Stimulated activated effector memory CD8-positive, alpha-beta T cell treated with anti-CD3 and anti-CD28 coated beads, Interleukin-12 subunit alpha, Interleukin-12 subunit beta, amount 100 ng/mL, for 72 hours (primary cell): ENCODE results near the gene PRDM16.

ENCODE experiments used
- ATAC-seq: fragments of 150-1000 bp; cut with Tn5 transposase; 2 replicates; pipeline ENCODE4 v1.10.0; 2021
- DNase-seq, 2 donors: peaks; one replicate each; pipeline ENCODE4 v3.0.0; 2021 to 2022; ENCODE audit warnings: low spot score in 2 of 2
- H3K27ac Mint-ChIP-seq: one replicate; pipeline ENCODE4 v1.8.0; 2022; ENCODE audit warnings: mild to moderate bottlenecking, mixed read lengths
- H3K36me3 Mint-ChIP-seq: one replicate; pipeline ENCODE4 v1.8.0; 2022; ENCODE audit warnings: mild to moderate bottlenecking, mixed read lengths
- H3K4me1 Mint-ChIP-seq: one replicate; pipeline ENCODE4 v1.8.0; 2022; ENCODE audit warnings: mixed read lengths
- H3K4me3 Mint-ChIP-seq: one replicate; pipeline ENCODE4 v1.8.0; 2022; ENCODE audit warnings: mild to moderate bottlenecking, mixed read lengths
- H3K9me3 Mint-ChIP-seq: one replicate; pipeline ENCODE4 v1.8.0; 2022; ENCODE audit warnings: mixed read lengths

Gene PRDM16

DNA sequence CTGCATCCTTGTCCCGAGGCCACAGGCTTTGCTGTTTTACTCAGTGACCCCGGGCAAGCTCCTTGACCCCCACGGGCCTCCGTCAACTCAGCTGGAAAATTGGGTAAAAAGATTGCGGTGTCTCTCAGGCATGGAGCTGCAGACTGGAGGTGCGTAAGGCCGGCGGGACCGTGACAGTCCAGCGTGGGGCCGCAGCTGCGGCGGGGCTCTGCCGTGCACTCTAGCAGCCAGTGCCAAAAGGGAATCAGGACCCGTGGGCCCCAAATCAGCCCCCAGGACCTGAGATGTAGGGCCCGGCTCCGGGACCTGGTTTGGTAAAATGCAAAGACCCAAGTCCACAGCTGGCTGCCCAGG, 158.3 kb downstream of the PRDM16 start:
- no peaks in the 10 kb centered on the region for H3K36me3 Mint-ChIP-seq
- no peak overlapping the region for H3K27ac Mint-ChIP-seq
- ATAC-seq (no peak), DNase-seq (no peak)
- no peaks in the 10 kb centered on the region for H3K9me3 Mint-ChIP-seq
- no peak overlapping the region for H3K4me3 Mint-ChIP-seq
- no peaks in the 10 kb centered on the region for H3K4me1 Mint-ChIP-seq

DNA sequence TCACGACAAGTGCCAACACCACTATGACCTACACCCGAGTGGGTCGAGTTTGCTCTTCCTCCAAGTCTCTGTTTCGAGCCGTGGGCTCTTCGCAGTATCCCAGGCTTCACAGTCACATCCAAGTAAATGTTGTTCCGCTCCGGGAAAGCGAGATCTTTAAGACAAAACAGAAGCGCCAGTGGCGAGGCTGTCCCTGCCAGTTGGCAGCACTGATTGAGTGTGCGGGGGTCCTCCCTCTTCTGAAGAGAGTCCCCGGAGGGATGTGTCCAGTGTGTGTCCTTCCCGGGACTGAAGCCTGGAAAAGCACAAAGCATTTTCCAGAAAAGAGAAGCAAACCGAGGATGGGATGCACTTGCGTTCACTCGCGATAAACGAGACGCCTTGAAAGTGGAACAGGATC, 158.9 kb downstream of the PRDM16 start:
- H3K27ac Mint-ChIP-seq: no peak overlapping the region
- no peaks in the 10 kb centered on the region for H3K36me3 Mint-ChIP-seq
- ATAC-seq: no peak

GRCh38 chr1:3229081-3229725, 160.2 kb downstream of the PRDM16 start:
- H3K36me3 Mint-ChIP-seq: no peaks in the 10 kb centered on the region
- no peak overlapping the region for H3K27ac Mint-ChIP-seq
- H3K4me1 Mint-ChIP-seq: no peaks in the 10 kb centered on the region
- no peak overlapping the region for H3K4me3 Mint-ChIP-seq
- ATAC-seq: no peak
- no peak for DNase-seq
- no peaks in the 10 kb centered on the region for H3K9me3 Mint-ChIP-seq

More for the DNA sequence above, 158.9 kb downstream of the PRDM16 start:
- Mint-ChIP-seq H3K4me3 (no peak overlapping the region), H3K4me1 (no peaks in the 10 kb centered on the region), H3K9me3 (no peaks in the 10 kb centered on the region)
- DNase-seq: no peak

DNA sequence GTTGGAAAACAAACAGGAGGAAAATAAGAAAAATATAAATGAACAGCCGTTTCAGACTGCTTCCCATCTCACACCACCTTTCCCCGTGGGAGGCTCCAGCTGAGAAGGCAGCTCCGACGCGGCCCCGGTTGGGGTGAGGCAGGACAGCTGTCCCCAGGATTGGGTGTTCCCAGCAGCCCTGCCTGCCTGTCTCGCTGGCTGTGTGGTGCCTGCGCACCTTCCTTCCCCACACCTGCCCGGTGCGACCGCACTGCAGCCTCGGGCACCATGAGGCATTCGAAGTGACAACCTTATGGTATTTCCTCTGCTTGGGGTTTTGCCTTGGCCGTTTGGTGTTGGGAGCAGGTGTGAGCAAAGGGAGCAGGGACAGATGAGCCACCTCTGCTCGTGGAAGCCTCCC, 161.6 kb downstream of the PRDM16 start:
- Mint-ChIP-seq H3K4me3 (no peak overlapping the region), H3K36me3 (no peaks in the 10 kb centered on the region), H3K4me1 (no peaks in the 10 kb centered on the region), H3K9me3 (no peaks in the 10 kb centered on the region), H3K27ac (no peak overlapping the region)
- no peak for DNase-seq
- no peak for ATAC-seq

- H3K4me1 Mint-ChIP-seq: no peaks in the 10 kb centered on the region
- H3K36me3 Mint-ChIP-seq: no peaks in the 10 kb centered on the region
- H3K4me3 Mint-ChIP-seq: no peak overlapping the region
- no peak for DNase-seq
- H3K27ac Mint-ChIP-seq: no peak overlapping the region
- H3K9me3 Mint-ChIP-seq: no peaks in the 10 kb centered on the region
- ATAC-seq: no peak
These were observed 162.2 kb downstream of the PRDM16 start for GRCh38 chr1:3231245-3231644.

DNA sequence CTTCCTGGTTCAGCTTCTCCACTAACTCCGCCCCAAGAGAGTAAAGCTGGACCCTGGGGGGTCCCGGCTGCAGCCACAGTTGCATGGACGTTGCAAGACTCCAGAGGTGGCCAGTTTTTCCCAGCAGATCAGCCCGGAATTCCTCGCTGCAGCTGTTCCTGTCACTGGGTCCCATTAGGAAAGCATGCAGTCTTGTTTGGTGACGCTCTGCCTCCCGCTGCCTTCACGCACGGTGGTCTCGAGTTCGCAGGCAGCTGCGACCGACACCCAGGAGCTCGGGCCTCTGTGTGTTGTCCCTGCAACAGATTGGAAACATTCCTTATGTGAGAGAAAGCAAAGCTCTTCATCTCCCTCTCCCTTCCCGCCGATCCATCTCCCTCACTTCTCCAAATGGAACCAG, 162.8 kb downstream of the PRDM16 start:
- DNase-seq: no peak
- H3K36me3 Mint-ChIP-seq: no peaks in the 10 kb centered on the region
- H3K27ac Mint-ChIP-seq: no peak overlapping the region
- H3K4me1 Mint-ChIP-seq: no peaks in the 10 kb centered on the region
- ATAC-seq: no peak
- H3K4me3 Mint-ChIP-seq: no peak overlapping the region
- H3K9me3 Mint-ChIP-seq: no peaks in the 10 kb centered on the region

- H3K9me3 Mint-ChIP-seq: no peaks in the 10 kb centered on the region
- no peaks in the 10 kb centered on the region for H3K36me3 Mint-ChIP-seq
- no peak for DNase-seq
- no peaks in the 10 kb centered on the region for H3K4me1 Mint-ChIP-seq
- no peak overlapping the region for H3K27ac Mint-ChIP-seq
- no peak overlapping the region for H3K4me3 Mint-ChIP-seq
- no peak for ATAC-seq
These were observed 164.0 kb downstream of the PRDM16 start for GRCh38 chr1:3233031-3233430.

- DNase-seq (no peak), ATAC-seq (no peak)
- Mint-ChIP-seq H3K36me3 (no peaks in the 10 kb centered on the region), H3K27ac (no peak overlapping the region), H3K4me3 (no peak overlapping the region), H3K4me1 (no peaks in the 10 kb centered on the region), H3K9me3 (no peaks in the 10 kb centered on the region)
These were observed 164.5 kb downstream of the PRDM16 start for GRCh38 chr1:3233551-3233950.

DNA sequence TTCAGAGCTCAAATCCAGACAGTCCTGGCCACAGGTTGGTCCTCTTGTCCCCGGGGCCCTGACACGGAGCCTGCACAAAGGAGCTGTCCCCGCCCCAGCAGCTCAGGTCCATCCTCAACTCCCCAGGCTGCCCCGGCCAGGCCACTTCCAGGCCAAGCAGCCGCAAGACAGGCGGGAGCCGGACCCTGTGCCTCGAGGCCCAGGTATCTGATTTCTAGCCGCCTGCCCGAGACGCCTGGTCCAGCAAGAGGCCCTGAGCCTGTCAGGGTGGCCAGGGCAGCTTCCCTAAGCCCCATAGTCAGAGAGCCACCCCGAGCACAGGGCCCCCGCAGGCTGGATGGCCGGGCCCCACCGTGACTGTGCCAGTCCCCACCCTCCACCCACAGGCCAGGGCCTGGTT, 165.3 kb downstream of the PRDM16 start:
- Mint-ChIP-seq H3K4me1 (no peaks in the 10 kb centered on the region), H3K36me3 (no peaks in the 10 kb centered on the region), H3K27ac (no peak overlapping the region), H3K4me3 (no peak overlapping the region), H3K9me3 (no peaks in the 10 kb centered on the region)
- DNase-seq: no peak
- no peak for ATAC-seq

- Mint-ChIP-seq H3K9me3 (no peaks in the 10 kb centered on the region), H3K4me3 (no peak overlapping the region), H3K36me3 (no peaks in the 10 kb centered on the region), H3K4me1 (no peaks in the 10 kb centered on the region), H3K27ac (no peak overlapping the region)
- DNase-seq (no peak), ATAC-seq (no peak)
These were observed 166.0 kb downstream of the PRDM16 start for GRCh38 chr1:3234956-3235355.

GRCh38 chr1:3235496-3235895, 166.5 kb downstream of the PRDM16 start:
- no peak for ATAC-seq

DNA sequence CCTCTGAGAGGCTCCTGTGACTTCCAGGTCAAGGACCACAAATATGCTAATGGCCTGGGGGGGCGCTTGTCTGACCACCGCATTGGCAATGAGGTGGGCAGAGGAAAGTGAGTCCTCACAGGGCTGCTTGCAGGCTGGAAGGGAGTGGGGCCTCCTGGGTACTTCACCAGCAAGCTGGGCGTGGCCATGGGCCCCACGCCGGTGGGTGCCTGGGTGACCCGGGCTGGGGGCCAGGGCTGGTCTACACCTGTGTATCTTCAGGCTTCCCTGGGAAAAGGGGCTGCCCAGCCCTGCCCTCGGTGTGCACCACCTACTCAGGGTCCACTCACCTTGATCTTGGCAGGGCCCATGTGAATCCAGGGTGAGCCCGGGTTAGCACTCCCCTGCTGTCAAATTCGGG, 167.4 kb downstream of the PRDM16 start:
- DNase-seq (no peak), ATAC-seq (no peak)
- Mint-ChIP-seq H3K4me3 (no peak overlapping the region), H3K4me1 (no peaks in the 10 kb centered on the region), H3K36me3 (no peaks in the 10 kb centered on the region), H3K27ac (no peak overlapping the region), H3K9me3 (no peaks in the 10 kb centered on the region)

More at GRCh38 chr1:3235496-3235895, 166.5 kb downstream of the PRDM16 start:
- Mint-ChIP-seq H3K4me1 (no peaks in the 10 kb centered on the region), H3K9me3 (no peaks in the 10 kb centered on the region), H3K4me3 (no peak overlapping the region), H3K36me3 (no peaks in the 10 kb centered on the region), H3K27ac (no peak overlapping the region)
- DNase-seq: no peak

- Mint-ChIP-seq H3K4me3 (no peak overlapping the region), H3K4me1 (no peaks in the 10 kb centered on the region), H3K36me3 (no peaks in the 10 kb centered on the region), H3K27ac (no peak overlapping the region), H3K9me3 (no peaks in the 10 kb centered on the region)
- DNase-seq (no peak), ATAC-seq (no peak)
These were observed 168.0 kb downstream of the PRDM16 start for GRCh38 chr1:3236955-3237354.

DNA sequence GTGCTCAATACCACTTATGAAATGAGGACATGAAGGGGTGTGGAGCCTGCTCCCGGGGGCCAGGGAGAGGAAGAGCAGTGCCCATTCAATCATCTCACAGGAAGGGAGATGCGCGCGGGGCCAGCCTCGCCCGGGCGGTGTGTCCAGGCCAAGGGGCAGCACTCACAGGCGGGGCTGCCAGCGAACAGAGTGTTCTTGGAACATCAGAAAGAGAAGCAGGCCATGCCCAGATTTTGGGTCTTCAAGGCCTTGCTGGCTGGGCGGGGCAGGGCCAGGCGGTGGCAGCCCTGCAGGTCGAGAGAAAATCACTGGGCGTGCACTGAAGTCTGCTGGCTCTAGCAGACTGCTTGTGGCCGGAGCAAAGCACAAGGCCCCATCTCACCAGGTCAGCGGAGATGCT, 168.6 kb downstream of the PRDM16 start:
- H3K27ac Mint-ChIP-seq: no peak overlapping the region
- no peak overlapping the region for H3K4me3 Mint-ChIP-seq

DNA sequence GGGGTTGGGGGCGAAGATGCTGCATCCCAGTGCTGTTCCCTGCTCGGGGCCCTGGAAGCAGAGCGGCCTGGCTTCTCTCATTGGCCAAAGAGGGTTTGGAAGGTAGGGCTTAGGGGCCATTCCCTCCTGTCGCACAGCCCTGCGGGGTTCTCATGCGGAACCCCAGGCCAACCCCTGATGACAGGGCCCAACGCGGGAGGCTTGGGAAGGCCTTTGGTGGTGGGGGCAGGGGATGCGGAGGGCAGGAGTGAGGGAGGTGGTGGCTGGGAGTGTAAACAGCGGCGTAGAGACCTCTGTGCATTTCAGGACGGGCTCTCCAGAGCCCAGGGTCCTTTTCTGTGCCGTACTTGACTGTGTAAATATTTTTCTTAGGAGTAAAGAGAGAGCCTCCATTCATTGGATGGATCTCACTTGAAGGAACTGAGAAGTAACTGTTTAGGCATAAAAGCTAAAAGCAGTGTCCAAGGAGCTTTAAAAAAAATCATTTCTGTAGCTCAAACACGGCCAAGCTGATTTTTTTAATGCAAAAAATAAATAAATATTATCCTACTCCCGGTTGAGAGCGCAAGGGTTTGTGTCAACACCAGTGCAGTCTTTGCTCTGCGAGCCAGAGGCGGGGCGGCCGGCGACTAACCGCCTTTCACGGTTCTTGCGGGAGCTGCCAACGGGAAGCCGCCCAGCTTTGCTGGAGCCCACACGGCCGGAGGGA, 169.1 kb downstream of the PRDM16 start:
- DNase-seq: no peak
- no peaks in the 10 kb centered on the region for H3K36me3 Mint-ChIP-seq
- no peak overlapping the region for H3K27ac Mint-ChIP-seq
- no peaks in the 10 kb centered on the region for H3K4me1 Mint-ChIP-seq
- no peak overlapping the region for H3K4me3 Mint-ChIP-seq
- no peaks in the 10 kb centered on the region for H3K9me3 Mint-ChIP-seq
- no peak for ATAC-seq

More for the DNA sequence above, 168.6 kb downstream of the PRDM16 start:
- Mint-ChIP-seq H3K9me3 (no peaks in the 10 kb centered on the region), H3K4me1 (no peaks in the 10 kb centered on the region), H3K36me3 (no peaks in the 10 kb centered on the region)
- DNase-seq: no peak
- ATAC-seq: no peak

DNA sequence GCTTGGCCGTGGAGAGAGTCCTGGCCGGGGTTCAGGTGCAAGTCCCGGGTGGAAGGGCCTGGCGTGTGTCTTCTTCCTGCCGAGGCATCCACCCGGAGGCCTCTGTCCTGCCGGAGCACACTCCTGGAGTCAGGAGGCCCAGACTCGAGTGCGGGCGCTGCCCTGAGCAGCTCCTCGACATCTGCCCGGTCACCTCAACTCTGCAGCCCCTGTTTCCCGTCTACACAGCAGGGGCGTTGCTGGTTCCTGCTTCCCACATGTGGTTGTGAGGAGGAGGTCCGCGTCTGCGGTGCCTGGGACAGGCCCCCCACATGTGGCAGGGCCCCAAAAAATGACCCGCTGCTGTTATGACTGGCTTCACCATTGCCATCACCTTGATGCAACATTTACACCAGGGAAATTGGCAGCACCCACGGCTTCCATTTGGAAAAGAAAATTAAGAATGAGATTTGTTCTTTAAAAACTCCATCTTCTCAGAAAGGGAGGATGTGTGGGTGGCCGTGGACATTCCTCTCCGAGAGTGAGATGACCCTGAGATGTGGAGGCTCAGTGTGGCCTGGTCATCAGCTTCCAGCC, 169.8 kb downstream of the PRDM16 start:
- H3K4me3 Mint-ChIP-seq: no peak overlapping the region
- DNase-seq (no peak), ATAC-seq (no peak)
- no peaks in the 10 kb centered on the region for H3K4me1 Mint-ChIP-seq
- no peaks in the 10 kb centered on the region for H3K36me3 Mint-ChIP-seq
- H3K9me3 Mint-ChIP-seq: no peaks in the 10 kb centered on the region
- H3K27ac Mint-ChIP-seq: no peak overlapping the region
